Gastrocnemius medialis (tissue), 4 donors: ENCODE measurements around the gene DNAI4. TPM values are rescaled to one million over a fixed set of nuclear protein-coding genes. Genes with fewer than 3 reads are reported as not detected.

Experiments used
- ATAC-seq, 2 donors: fragments of 150-250 bp; one replicate each; pipeline ENCODE4 v1.9.1; 2016
- DNase-seq, 2 donors: peaks; one replicate each; pipeline ENCODE4 v3.0.0-alpha.2; 2019
- H3K27ac ChIP-seq, 4 donors: fragments of 200-600 bp; sonication (generic); 1 replicate in 1 of 4; 2 replicates in 3 of 4; pipeline ENCODE4 v1.5.1; 2016 to 2018; ENCODE audit warnings: mild to moderate bottlenecking in 2 of 4, moderate library complexity in 1 of 4
- H3K27me3 ChIP-seq, 3 donors: fragments of 200-600 bp; sonication (generic) in 2 of 3; 1 replicate in 1 of 3; 2 replicates in 2 of 3; pipeline versions ENCODE4 v1.5.1 to v1.6.0; 2016 to 2019; ENCODE audit warnings: mild to moderate bottlenecking in 1 of 3, moderate library complexity in 1 of 3
- H3K36me3 ChIP-seq, 2 donors: fragments of 200-600 bp; sonication (generic) in 1 of 2; one replicate each; pipeline ENCODE4 v1.5.1; 2017 to 2018
- H3K4me1 ChIP-seq, 2 donors: fragments of 200-600 bp; sonication (generic) in 1 of 2; one replicate each; pipeline ENCODE4 v1.5.1; 2016 to 2017; ENCODE audit warnings: mild to moderate bottlenecking in 2 of 2
- H3K4me3 ChIP-seq, 4 donors: fragments of 200-600 bp; sonication (generic) in 3 of 4; 1 replicate in 1 of 4; 2 replicates in 3 of 4; pipeline ENCODE4 v1.5.1; 2016 to 2019; ENCODE audit warnings: mild to moderate bottlenecking in 2 of 4
- H3K9me3 ChIP-seq, 3 donors: fragments of 200-600 bp; sonication (generic) in 2 of 3; 1 replicate in 1 of 3; 2 replicates in 2 of 3; pipeline ENCODE4 v1.5.1; 2016 to 2019
- POLR2A ChIP-seq, 2 donors: fragments of 450-650 bp; IDR thresholded peaks; one replicate each; pipeline ENCODE4 v1.6.1; 2017; ENCODE audit warnings: antibody characterized with exemption in 2 of 2, mild to moderate bottlenecking in 2 of 2, moderate library complexity in 2 of 2
- in situ Hi-C, 4 donors: fragments of 200-750 bp; cut with MboI; loops; one replicate each; pipeline versions ENCODE4 v1.15.0 to v1.8.0; 2017; ENCODE audit warnings: low sequenced_read_pairs in 4 of 4
- intact Hi-C: fragments of 100-400 bp; cut with DNase I; formaldehyde crosslinking; loops from one replicate; pipeline ENCODE4 v1.15.1; 2023; ENCODE audit warnings: low total_unique reads
- total RNA-seq, 4 donors: library from RNA; depleted of rRNA; stranded (reverse); fragments of >200 nt; gene quantifications; one replicate each; pipeline versions ENCODE4 v1.1.0 to v1.2.3, GENCODE V29; 2016
- TF ChIP-seq, protein P1 (sequence below), 5 experiments: fragments of 450-650 bp in 3 of 5; fragments of 200-600 bp in 2 of 5; sonication (generic) in 2 of 5; IDR thresholded peaks in 4 of 5; conservative IDR thresholded peaks in 1 of 5; 1 replicate in 4 of 5; 2 replicates in 1 of 5; pipeline ENCODE4 v1.5.1; 2016 to 2019; ENCODE audit warnings: antibody characterized with exemption in 5 of 5, mild to moderate bottlenecking in 3 of 5, moderate library complexity in 3 of 5

Gene DNAI4
- total RNA-seq, 4 donors from 2014 or later = 0.19 to 0.41 (median 0.29) TPM; not detected in 1

GRCh38 chr1:66929999-66930822 lies 5.6 kb upstream of the DNAI4 start:
- Histone ChIP-seq H3K4me1 (peaks cover 43 to 56% of the 10 kb centered on the region in 2 donors), H3K27me3 (no peaks in the 10 kb centered on the region), H3K27ac (peak overlapping the region; percentile 96 to 100 (median 98)), H3K9me3 (no peaks in the 10 kb centered on the region), H3K36me3 (no peaks in the 10 kb centered on the region), H3K4me3 (peak overlapping the region; percentile 91 to 99 (median 95))
- DNase-seq = peak; percentile 88 to 93
- TF ChIP-seq, protein P1, sequence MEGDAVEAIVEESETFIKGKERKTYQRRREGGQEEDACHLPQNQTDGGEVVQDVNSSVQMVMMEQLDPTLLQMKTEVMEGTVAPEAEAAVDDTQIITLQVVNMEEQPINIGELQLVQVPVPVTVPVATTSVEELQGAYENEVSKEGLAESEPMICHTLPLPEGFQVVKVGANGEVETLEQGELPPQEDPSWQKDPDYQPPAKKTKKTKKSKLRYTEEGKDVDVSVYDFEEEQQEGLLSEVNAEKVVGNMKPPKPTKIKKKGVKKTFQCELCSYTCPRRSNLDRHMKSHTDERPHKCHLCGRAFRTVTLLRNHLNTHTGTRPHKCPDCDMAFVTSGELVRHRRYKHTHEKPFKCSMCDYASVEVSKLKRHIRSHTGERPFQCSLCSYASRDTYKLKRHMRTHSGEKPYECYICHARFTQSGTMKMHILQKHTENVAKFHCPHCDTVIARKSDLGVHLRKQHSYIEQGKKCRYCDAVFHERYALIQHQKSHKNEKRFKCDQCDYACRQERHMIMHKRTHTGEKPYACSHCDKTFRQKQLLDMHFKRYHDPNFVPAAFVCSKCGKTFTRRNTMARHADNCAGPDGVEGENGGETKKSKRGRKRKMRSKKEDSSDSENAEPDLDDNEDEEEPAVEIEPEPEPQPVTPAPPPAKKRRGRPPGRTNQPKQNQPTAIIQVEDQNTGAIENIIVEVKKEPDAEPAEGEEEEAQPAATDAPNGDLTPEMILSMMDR (IDR thresholded peaks at IDR 0.05 in 4 of 5, conservative IDR thresholded peaks at IDR 0.05 in 1 of 5) = peak in 4 of 5 experiments; percentile 3 to 69 (median 38)
- peak; percentile 82 to 86 for TF ChIP-seq POLR2A (IDR thresholded peaks at IDR 0.05)
- peak; percentile 75 to 79 for ATAC-seq
- in situ Hi-C loops = loop anchor here in 2 of 4 donors (10.0 to 25.0 kb wide), 2 partner anchors 125 to 593 kb away; partner anchors contain the start of gene SLC35D1 (in 2 of the 2)
- intact Hi-C loops = loop anchor here (2.0 to 10.0 kb wide), 3 partner anchors 123 to 1508 kb away; partner anchors contain the start of genes LEPR, LEPROT and SERBP1

DNA sequence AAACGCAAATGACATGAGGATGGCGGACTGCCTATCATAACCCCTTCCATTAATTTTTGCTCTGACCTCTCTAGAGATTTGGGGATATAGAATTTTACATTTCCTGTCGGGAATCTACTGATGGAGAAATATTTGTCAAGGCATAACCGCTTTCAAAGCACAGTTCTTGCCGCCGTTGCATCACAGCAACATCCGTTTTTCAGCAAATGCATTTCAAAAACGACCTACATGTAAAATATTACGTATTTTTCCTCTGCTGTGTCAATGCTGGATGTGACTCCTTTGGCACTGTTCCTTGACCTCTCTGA lies 5.0 kb upstream of the DNAI4 start:
- no peak for DNase-seq
- in situ Hi-C loops = loop anchor here in 1 of 4 donors (25.0 kb wide), 1 partner anchor 592 kb away; no protein-coding TSS in a partner anchor
- Histone ChIP-seq H3K4me3 (peak overlapping the region; percentile 91 to 99 (median 95)), H3K27me3 (no peaks in the 10 kb centered on the region), H3K4me1 (peaks cover 43 to 56% of the 10 kb centered on the region in 2 donors), H3K27ac (peak overlapping the region; percentile 96 to 100 (median 98)), H3K9me3 (no peaks in the 10 kb centered on the region), H3K36me3 (no peaks in the 10 kb centered on the region)
- TF ChIP-seq, protein P1 (IDR thresholded peaks at IDR 0.05 in 4 of 5, conservative IDR thresholded peaks at IDR 0.05 in 1 of 5) = no peak
- TF ChIP-seq POLR2A (IDR thresholded peaks at IDR 0.05) = no peak
- intact Hi-C loops = loop anchor here (5.0 to 10.0 kb wide), 2 partner anchors 505 to 1507 kb away; partner anchors contain the start of genes LEPR, LEPROT and SERBP1
- no peak for ATAC-seq

DNA sequence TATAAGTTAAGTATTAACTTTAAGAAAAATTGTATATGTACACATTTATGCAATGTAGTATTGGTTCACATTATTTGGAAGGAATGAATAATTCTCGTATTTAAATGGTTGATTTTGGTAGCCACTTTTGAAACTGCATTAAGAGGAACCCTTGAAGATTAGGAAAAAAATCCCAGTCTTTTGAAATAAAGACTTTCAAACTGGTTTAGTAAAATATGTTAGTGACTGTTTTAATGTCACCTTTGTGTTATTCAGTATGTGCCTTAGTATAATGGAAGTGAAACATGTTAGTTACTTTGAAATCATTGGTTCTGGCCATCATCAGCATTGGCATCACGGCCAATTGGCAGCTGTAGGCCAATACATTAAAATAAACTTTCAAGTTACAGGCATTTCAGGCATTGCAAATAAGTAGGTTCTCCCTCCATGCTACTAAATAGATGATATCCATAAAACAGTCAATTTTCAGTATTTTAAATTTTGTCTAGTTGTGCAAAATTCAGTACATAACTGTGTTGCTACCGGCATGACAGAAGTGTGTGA lies 4.6 kb upstream of the DNAI4 start:
- TF ChIP-seq POLR2A (IDR thresholded peaks at IDR 0.05) = no peak
- TF ChIP-seq, protein P1 (IDR thresholded peaks at IDR 0.05 in 4 of 5, conservative IDR thresholded peaks at IDR 0.05 in 1 of 5) = no peak
- H3K4me1 ChIP-seq = peaks cover 44 to 57% of the 10 kb centered on the region in 2 donors
- ATAC-seq (no peak), DNase-seq (no peak)
- H3K9me3 ChIP-seq = no peaks in the 10 kb centered on the region
- intact Hi-C loops (loop anchor here (5.0 to 10.0 kb wide), 2 partner anchors 506 to 1507 kb away; partner anchors contain the start of genes LEPR, LEPROT and SERBP1), in situ Hi-C loops (loop anchor here in 1 of 4 donors (25.0 kb wide), 1 partner anchor 592 kb away; no protein-coding TSS in a partner anchor)
- H3K4me3 ChIP-seq = peak overlapping the region; percentile 91 to 99 (median 95)
- H3K27ac ChIP-seq = peak overlapping the region; percentile 96 to 100 (median 98)
- H3K27me3 ChIP-seq = no peaks in the 10 kb centered on the region
- no peaks in the 10 kb centered on the region for H3K36me3 ChIP-seq

DNA sequence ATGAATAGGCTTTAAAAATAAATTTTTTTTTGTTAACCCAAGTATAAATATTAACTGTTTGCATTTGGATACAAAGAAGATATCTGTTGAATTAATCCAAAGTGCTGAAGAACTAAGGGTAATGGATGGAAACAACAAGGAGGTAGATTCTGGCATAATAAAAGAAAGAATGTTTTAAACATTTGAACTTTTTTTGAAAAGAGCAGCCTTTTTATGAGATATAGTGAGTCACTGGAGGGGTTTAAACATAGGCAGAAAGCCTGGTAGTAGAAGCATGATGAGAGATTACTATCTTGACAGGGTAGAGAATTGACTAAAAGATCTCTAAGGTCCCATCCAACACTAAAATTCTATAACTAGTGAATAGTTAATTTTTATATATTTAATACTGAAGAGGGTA lies 2.9 kb upstream of the DNAI4 start:
- Histone ChIP-seq H3K9me3 (no peaks in the 10 kb centered on the region), H3K4me3 (no peak overlapping the region), H3K27ac (peak overlapping the region in 2 of 4 donors; percentile 10 to 92), H3K27me3 (no peaks in the 10 kb centered on the region), H3K36me3 (no peaks in the 10 kb centered on the region), H3K4me1 (peaks cover 46 to 55% of the 10 kb centered on the region in 2 donors)
- DNase-seq = no peak
- no peak for ATAC-seq
- intact Hi-C loops = loop anchor here (5.0 to 10.0 kb wide), 2 partner anchors 507 to 1505 kb away; partner anchors contain the start of genes LEPR, LEPROT and SERBP1
- in situ Hi-C loops = loop anchor here in 1 of 4 donors (25.0 kb wide), 1 partner anchor 590 kb away; no protein-coding TSS in a partner anchor
- TF ChIP-seq POLR2A (IDR thresholded peaks at IDR 0.05) = no peak
- TF ChIP-seq, protein P1 (IDR thresholded peaks at IDR 0.05 in 4 of 5, conservative IDR thresholded peaks at IDR 0.05 in 1 of 5) = no peak
